Muscle layer of colon (tissue), 2 donors: ENCODE measurements around the gene CELSR3.
A peak's percentile ranks its signal among the peaks of the same experiment; 100 is the strongest.

Source experiments
- H3K27ac ChIP-seq: one replicate; pipeline ENCODE4 v1.7.0; 2013; ENCODE audit warnings: low read depth, mild to moderate bottlenecking, low read length, moderate library complexity
- H3K27me3 ChIP-seq, 2 donors: one replicate each; pipeline ENCODE4 v1.7.0; 2013; ENCODE audit warnings: low read length in 2 of 2, mild to moderate bottlenecking in 2 of 2; ENCODE audit not compliant: insufficient read depth in 2 of 2, control insufficient read depth in 1 of 2
- H3K36me3 ChIP-seq: one replicate; pipeline ENCODE4 v1.7.0; 2013; ENCODE audit warnings: mild to moderate bottlenecking, low read length; ENCODE audit not compliant: insufficient read depth
- H3K4me1 ChIP-seq: one replicate; pipeline ENCODE4 v1.7.0; 2013; ENCODE audit warnings: mild to moderate bottlenecking, low read length; ENCODE audit not compliant: insufficient read depth
- H3K4me3 ChIP-seq, 2 donors: one replicate each; pipeline ENCODE4 v1.7.0; 2013; ENCODE audit warnings: low read length in 2 of 2, low read depth in 1 of 2, mild to moderate bottlenecking in 1 of 2, moderate library complexity in 1 of 2
- H3K9ac ChIP-seq: one replicate; pipeline ENCODE4 v1.7.0; 2013; ENCODE audit warnings: low read length
- H3K9me3 ChIP-seq: one replicate; pipeline ENCODE4 v1.7.0; 2013; ENCODE audit warnings: mild to moderate bottlenecking, low read length
- donor health status: abdominal sarcoma.
- donor health status: Adenocarcinoma of cecum.

CELSR3 gene

GRCh38 chr3:48696156-48696555 lies 33.5 kb upstream of the CELSR3 start:
- Histone ChIP-seq H3K9ac (no peak overlapping the region), H3K9me3 (no peaks in the 10 kb centered on the region), H3K4me3 (no peak overlapping the region), H3K4me1 (peaks cover 14% of the 10 kb centered on the region), H3K36me3 (peaks cover 31% of the 10 kb centered on the region), H3K27me3 (no peaks in the 10 kb centered on the region), H3K27ac (no peak overlapping the region)

- Histone ChIP-seq H3K9me3 (no peaks in the 10 kb centered on the region), H3K27ac (peak overlapping the region; percentile 5), H3K27me3 (no peaks in the 10 kb centered on the region), H3K4me1 (peaks cover 14% of the 10 kb centered on the region), H3K36me3 (peaks cover 37% of the 10 kb centered on the region), H3K9ac (no peak overlapping the region), H3K4me3 (peak overlapping the region in 1 of 2 donors; percentile 42)
Observed at GRCh38 chr3:48695393-48695753, 32.7 kb upstream of the CELSR3 start.

- Histone ChIP-seq H3K36me3 (peaks cover 41% of the 10 kb centered on the region), H3K4me3 (peak overlapping the region in 1 of 2 donors; percentile 42), H3K4me1 (peaks cover 14% of the 10 kb centered on the region), H3K27me3 (no peaks in the 10 kb centered on the region), H3K9ac (no peak overlapping the region), H3K9me3 (no peaks in the 10 kb centered on the region), H3K27ac (peak overlapping the region; percentile 5)
Observed at GRCh38 chr3:48694610-48695392, 32.1 kb upstream of the CELSR3 start.

- Histone ChIP-seq H3K27ac (no peak overlapping the region), H3K36me3 (peaks cover 49% of the 10 kb centered on the region), H3K27me3 (no peaks in the 10 kb centered on the region), H3K4me1 (peaks cover 14% of the 10 kb centered on the region), H3K9ac (no peak overlapping the region), H3K4me3 (no peak overlapping the region), H3K9me3 (no peaks in the 10 kb centered on the region)
Observed at GRCh38 chr3:48693826-48694225, 31.1 kb upstream of the CELSR3 start.

- no peak overlapping the region for H3K4me3 ChIP-seq
- H3K9me3 ChIP-seq, result no peaks in the 10 kb centered on the region
- H3K27me3 ChIP-seq, result no peaks in the 10 kb centered on the region
- no peak overlapping the region for H3K27ac ChIP-seq
- H3K4me1 ChIP-seq, result peaks cover 11% of the 10 kb centered on the region
- no peak overlapping the region for H3K9ac ChIP-seq
- peaks cover 58% of the 10 kb centered on the region for H3K36me3 ChIP-seq
Observed at GRCh38 chr3:48692551-48692950, 29.9 kb upstream of the CELSR3 start.

GRCh38 chr3:48690846-48691458 lies 28.3 kb upstream of the CELSR3 start:
- Histone ChIP-seq H3K27ac (no peak overlapping the region), H3K9me3 (no peaks in the 10 kb centered on the region), H3K36me3 (peaks cover 63% of the 10 kb centered on the region), H3K4me1 (peaks cover 24% of the 10 kb centered on the region), H3K9ac (no peak overlapping the region), H3K4me3 (no peak overlapping the region), H3K27me3 (no peaks in the 10 kb centered on the region)

GRCh38 chr3:48689384-48689783 lies 26.7 kb upstream of the CELSR3 start:
- no peak overlapping the region for H3K27ac ChIP-seq

GRCh38 chr3:48688737-48689075 lies 26.0 kb upstream of the CELSR3 start:
- no peaks in the 10 kb centered on the region for H3K9me3 ChIP-seq
- peaks cover 26% of the 10 kb centered on the region for H3K4me1 ChIP-seq
- H3K4me3 ChIP-seq, result no peak overlapping the region
- H3K27ac ChIP-seq, result no peak overlapping the region
- H3K36me3 ChIP-seq, result peaks cover 57% of the 10 kb centered on the region
- H3K9ac ChIP-seq, result no peak overlapping the region
- H3K27me3 ChIP-seq, result no peaks in the 10 kb centered on the region

More at GRCh38 chr3:48689384-48689783, 26.7 kb upstream of the CELSR3 start:
- peaks cover 63% of the 10 kb centered on the region for H3K36me3 ChIP-seq
- H3K9ac ChIP-seq, result no peak overlapping the region
- peaks cover 19% of the 10 kb centered on the region for H3K4me1 ChIP-seq
- no peak overlapping the region for H3K4me3 ChIP-seq
- no peaks in the 10 kb centered on the region for H3K27me3 ChIP-seq
- no peaks in the 10 kb centered on the region for H3K9me3 ChIP-seq

GRCh38 chr3:48688032-48688736 lies 25.5 kb upstream of the CELSR3 start:
- peaks cover 31% of the 10 kb centered on the region for H3K4me1 ChIP-seq
- no peak overlapping the region for H3K4me3 ChIP-seq
- no peak overlapping the region for H3K9ac ChIP-seq
- H3K27me3 ChIP-seq, result no peaks in the 10 kb centered on the region
- peaks cover 55% of the 10 kb centered on the region for H3K36me3 ChIP-seq
- no peak overlapping the region for H3K27ac ChIP-seq
- no peaks in the 10 kb centered on the region for H3K9me3 ChIP-seq

- no peaks in the 10 kb centered on the region for H3K27me3 ChIP-seq
- peaks cover 33% of the 10 kb centered on the region for H3K4me1 ChIP-seq
- no peak overlapping the region for H3K27ac ChIP-seq
- H3K4me3 ChIP-seq, result no peak overlapping the region
- no peak overlapping the region for H3K9ac ChIP-seq
- H3K9me3 ChIP-seq, result no peaks in the 10 kb centered on the region
- H3K36me3 ChIP-seq, result peaks cover 50% of the 10 kb centered on the region
Observed at GRCh38 chr3:48687220-48687678, 24.6 kb upstream of the CELSR3 start.

GRCh38 chr3:48686538-48687219 lies 24.0 kb upstream of the CELSR3 start:
- no peak overlapping the region for H3K9ac ChIP-seq
- H3K27ac ChIP-seq, result peak overlapping the region; percentile 68
- peaks cover 33% of the 10 kb centered on the region for H3K4me1 ChIP-seq
- H3K9me3 ChIP-seq, result no peaks in the 10 kb centered on the region
- peak overlapping the region in 1 of 2 donors; percentile 89 for H3K4me3 ChIP-seq
- no peaks in the 10 kb centered on the region for H3K27me3 ChIP-seq
- peaks cover 50% of the 10 kb centered on the region for H3K36me3 ChIP-seq
